SK-N-SH (cell line): ENCODE measurements around the gene TM9SF1. TPM values are rescaled to one million over a fixed set of nuclear protein-coding genes. Genes with fewer than 3 reads are reported as not detected.

Experiments used
- CTCF ChIA-PET: fragments of 300-600, 350-600 bp; formaldehyde crosslinking; extraction: SDS; loops from one replicate; lab custom pipeline; 2021; lab: Yijun Ruan, JAX
- POLR2A ChIA-PET: fragments of 350-600 bp; sonication (Branson Sonifier 250); formaldehyde crosslinking; extraction: SDS; loops from one replicate; lab custom pipeline; 2020; ENCODE audit warnings: antibody characterized with exemption, inconsistent platforms; lab: Yijun Ruan, JAX
- DNase-seq: peaks from one replicate; pipeline ENCODE4 v3.0.0; 2012
- H2AFZ ChIP-seq: fragments of 200-600 bp; sonication (generic); 2 replicates; pipeline ENCODE4 v1.8.1; 2016; ENCODE audit warnings: antibody characterized with exemption, mild to moderate bottlenecking, low read depth
- H3F3A ChIP-seq: fragments of 200-600 bp; sonication (generic); replicated peaks from 2 replicates; pipeline ENCODE3; 2016; ENCODE audit warnings: antibody characterized with exemption, mild to moderate bottlenecking; ENCODE audit not compliant: insufficient read depth
- H3K27ac ChIP-seq, 2 experiments: fragments of 200-500 bp in 1 of 2; fragments of 200-600 bp in 1 of 2; sonication (Bioruptor generic) in 1 of 2; sonication (generic), shearing (Covaris generic) in 1 of 2; 2 replicates each; pipeline versions ENCODE4 v1.5.1 to v1.6.1; 2014 to 2016; ENCODE audit warnings: low read depth in 2 of 2, inconsistent platforms in 1 of 2, low read length in 1 of 2, mild to moderate bottlenecking in 1 of 2, mixed read lengths in 1 of 2
- H3K27me3 ChIP-seq: fragments of 200-600 bp; sonication (generic), shearing (Covaris generic); 2 replicates; pipeline ENCODE4 v1.6.1; 2016; ENCODE audit warnings: mixed run types; ENCODE audit not compliant: insufficient read depth
- H3K36me3 ChIP-seq, 2 experiments: fragments of 200-500 bp in 1 of 2; fragments of 200-600 bp in 1 of 2; sonication (Bioruptor generic) in 1 of 2; sonication (generic) in 1 of 2; replicated peaks in 1 of 2; 2 replicates each; pipeline versions ENCODE3 to v1.5.1; 2014 to 2016; ENCODE audit warnings: low read length in 1 of 2, mild to moderate bottlenecking in 1 of 2; ENCODE audit not compliant: insufficient read depth in 2 of 2, control insufficient read depth in 1 of 2
- H3K4me1 ChIP-seq, 2 experiments: fragments of 200-500 bp in 1 of 2; fragments of 200-600 bp in 1 of 2; sonication (Bioruptor generic) in 1 of 2; sonication (generic), shearing (Covaris generic) in 1 of 2; 2 replicates each; pipeline versions ENCODE4 v1.5.1 to v1.6.1; 2014 to 2016; ENCODE audit warnings: low read depth in 1 of 2, low read length in 1 of 2, mixed run types in 1 of 2; ENCODE audit not compliant: insufficient read depth in 2 of 2, control insufficient read depth in 1 of 2
- H3K4me2 ChIP-seq: fragments of 200-600 bp; sonication (generic), shearing (Covaris generic); 2 replicates; pipeline ENCODE4 v1.6.1; 2017; ENCODE audit warnings: mixed run types
- H3K4me3 ChIP-seq, 2 experiments: fragments of 200-500 bp in 1 of 2; fragments of 200-600 bp in 1 of 2; sonication (Bioruptor generic) in 1 of 2; sonication (generic), shearing (Covaris generic) in 1 of 2; 2 replicates each; pipeline versions ENCODE4 v1.5.1 to v1.8.1; 2014 to 2016; ENCODE audit warnings: low read depth in 2 of 2, inconsistent platforms in 1 of 2, low read length in 1 of 2, mild to moderate bottlenecking in 1 of 2, mixed read lengths in 1 of 2, moderate library complexity in 1 of 2
- H3K79me2 ChIP-seq: fragments of 200-600 bp; sonication (generic); 2 replicates; pipeline ENCODE4 v1.8.1; 2017; ENCODE audit warnings: mild to moderate bottlenecking; ENCODE audit not compliant: insufficient read depth
- H3K9ac ChIP-seq: fragments of 200-600 bp; sonication (generic); 2 replicates; pipeline ENCODE4 v1.6.1; 2017; ENCODE audit warnings: mixed run types
- H3K9me2 ChIP-seq: fragments of 200-600 bp; sonication (generic); 2 replicates; pipeline ENCODE4 v1.6.1; 2017; ENCODE audit warnings: mixed run types
- H3K9me3 ChIP-seq: fragments of 200-600 bp; sonication (generic); 2 replicates; pipeline ENCODE4 v1.6.1; 2017; ENCODE audit warnings: mixed run types, mild to moderate bottlenecking, moderate library complexity
- H4K20me1 ChIP-seq: fragments of 200-600 bp; sonication (generic); 2 replicates; pipeline ENCODE4 v1.6.1; 2017; ENCODE audit warnings: mild to moderate bottlenecking, mixed run types; ENCODE audit not compliant: insufficient read depth
- CHD2 ChIP-seq: fragments of 150-350 bp; IDR thresholded peaks from 2 replicates; pipeline ENCODE4 v1.6.1; 2018; ENCODE audit warnings: low read length; ENCODE audit not compliant: partially characterized antibody
- EP300 ChIP-seq, 2 experiments: IDR thresholded peaks; 2 replicates each; pipeline versions ENCODE4 v1.4.0 to v1.6.1; 2012; ENCODE audit warnings: borderline replicate concordance in 1 of 2, low read depth in 1 of 2, low read length in 1 of 2
- EZH2phosphoT487 ChIP-seq: fragments of 200-600 bp; sonication (generic); IDR thresholded peaks from 2 replicates; pipeline ENCODE4 v1.6.1; 2017; ENCODE audit warnings: low read depth, mixed run types, mild to moderate bottlenecking, antibody characterized with exemption, moderate library complexity, borderline replicate concordance
- FOXM1 ChIP-seq: IDR thresholded peaks from 2 replicates; pipeline ENCODE4 v1.4.0; 2012; ENCODE audit warnings: low read depth, mild to moderate bottlenecking
- GABPA ChIP-seq: IDR thresholded peaks from 2 replicates; pipeline ENCODE4 v1.4.0; 2012; ENCODE audit warnings: low read depth, mild to moderate bottlenecking
- MEF2A ChIP-seq: IDR thresholded peaks from 2 replicates; pipeline ENCODE4 v1.4.0; 2012; ENCODE audit warnings: low read depth, borderline replicate concordance
- RCOR1 ChIP-seq: fragments of 150-350 bp; IDR thresholded peaks from 2 replicates; pipeline ENCODE4 v1.6.1; 2017; ENCODE audit warnings: antibody characterized with exemption, low read length
- RFX5 ChIP-seq: IDR thresholded peaks from 2 replicates; pipeline ENCODE4 v1.6.1; 2012; ENCODE audit warnings: mild to moderate bottlenecking, improper control_type of control experiment, low read length
- RXRA ChIP-seq: IDR thresholded peaks from 2 replicates; pipeline ENCODE4 v1.4.0; 2012; ENCODE audit warnings: low read depth, mild to moderate bottlenecking, borderline replicate concordance
- SMC3 ChIP-seq: IDR thresholded peaks from 2 replicates; pipeline ENCODE4 v1.6.1; 2012; ENCODE audit warnings: low read depth, low read length, improper control_type of control experiment
- TAF1 ChIP-seq: IDR thresholded peaks from 2 replicates; pipeline ENCODE4 v1.6.1; 2012; ENCODE audit warnings: low read depth, mild to moderate bottlenecking, low read length, moderate library complexity, borderline replicate concordance
- TCF12 ChIP-seq: IDR thresholded peaks from 2 replicates; pipeline ENCODE4 v1.4.0; 2012
- TEAD4 ChIP-seq: IDR thresholded peaks from 2 replicates; pipeline ENCODE4 v1.4.0; 2012; ENCODE audit warnings: mild to moderate bottlenecking, borderline replicate concordance; ENCODE audit not compliant: insufficient read depth
- USF1 ChIP-seq: IDR thresholded peaks from 2 replicates; pipeline ENCODE4 v1.4.0; 2012; ENCODE audit warnings: low read depth, borderline replicate concordance
- USF2 ChIP-seq: fragments of 150-350 bp; IDR thresholded peaks from 2 replicates; pipeline ENCODE4 v1.6.1; 2017; ENCODE audit warnings: antibody characterized with exemption, low read length, low read depth, borderline replicate concordance
- WGBS: methylation state at CpG from one replicate; pipeline ENCODE4 v1.1.6; 2017; ENCODE audit warnings: low lambda C conversion rate; 5-methylcytosine and 5-hydroxymethylcytosine counted together
- polyA plus RNA-seq, 3 experiments: library from polyadenylated mRNA; depleted of rRNA; stranded (reverse); fragments of >200 nt; gene quantifications; 2 replicates each; pipeline ENCODE4 v1.2.3, GENCODE V29; 2012
- TF ChIP-seq, protein P1 (sequence below): IDR thresholded peaks from 2 replicates; pipeline ENCODE4 v1.4.0; 2012; ENCODE audit warnings: low read depth
- TF ChIP-seq, protein P2 (sequence below): fragments of 200-600 bp; sonication (generic); IDR thresholded peaks from 2 replicates; pipeline ENCODE4 v1.6.1; 2017; ENCODE audit warnings: antibody characterized with exemption, mild to moderate bottlenecking, moderate library complexity

Gene TM9SF1
- polyA plus RNA-seq, 1 of the 3 experiments (the other 2 are of a cell fraction) = 48.7 TPM

GRCh38 chr14:24164518-24164991 is 30.7 kb downstream of the TM9SF1 start:
- H3K27me3 ChIP-seq = no peaks in the 10 kb centered on the region
- peaks cover 16 to 48% of the 10 kb centered on the region in 2 experiments for H3K36me3 ChIP-seq
- ChIA-PET CTCF (interaction anchor here (0.9 kb wide), 1 partner anchor 14 kb away, joined by 3 read pairs; no protein-coding TSS in a partner anchor), POLR2A (interaction anchor here (0.9 kb wide), 1 partner anchor 16 kb away, joined by 4 read pairs; no protein-coding TSS in a partner anchor)
- no peak overlapping the region for H3K4me2 ChIP-seq
- no peak overlapping the region for H3K9ac ChIP-seq
- H4K20me1 ChIP-seq = peaks cover 4% of the 10 kb centered on the region; the same call in 1 of the 2 replicates
- no peaks in the 10 kb centered on the region for H3K9me3 ChIP-seq
- H3K79me2 ChIP-seq = peaks cover 23% of the 10 kb centered on the region
- 92% methylated on average over 9 of the region's 14 CpGs for WGBS
- TF ChIP-seq, protein P1, sequence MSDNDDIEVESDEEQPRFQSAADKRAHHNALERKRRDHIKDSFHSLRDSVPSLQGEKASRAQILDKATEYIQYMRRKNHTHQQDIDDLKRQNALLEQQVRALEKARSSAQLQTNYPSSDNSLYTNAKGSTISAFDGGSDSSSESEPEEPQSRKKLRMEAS = no peak
- TF ChIP-seq USF2 (no peak), RFX5 (no peak), RCOR1 (no peak), EP300 (IDR thresholded peaks at IDR 0.05; ENCODE audit: borderline replicate concordance in 1 of 2, low read depth in 1 of 2, low read length in 1 of 2) (no peak), SMC3 (no peak), RXRA (no peak), MEF2A (no peak), GABPA (no peak), TEAD4 (no peak), USF1 (no peak), TCF12 (no peak), TAF1 (no peak), FOXM1 (no peak)
- no peak overlapping the region for H3K27ac ChIP-seq
- no peaks in the 10 kb centered on the region for H3K9me2 ChIP-seq
- peaks cover 15% of the 10 kb centered on the region for H3F3A ChIP-seq
- H2AFZ ChIP-seq = no peak overlapping the region
- peaks cover 4 to 22% of the 10 kb centered on the region in 2 experiments; a peak in 1 of 4 replicates for H3K4me1 ChIP-seq
- H3K4me3 ChIP-seq = no peak overlapping the region
- no peak for DNase-seq

- Histone ChIP-seq H3K9ac (peak overlapping the region; percentile 79), H3K4me1 (peaks cover 4 to 22% of the 10 kb centered on the region in 2 experiments; a peak in 1 of 4 replicates), H3K4me3 (peak overlapping the region; percentile 75 to 77), H3K27ac (peak overlapping the region in 1 of 2 experiments; percentile 96; a peak in 2 of 4 replicates), H3K4me2 (peak overlapping the region; percentile 97), H3K27me3 (no peaks in the 10 kb centered on the region), H2AFZ (no peak overlapping the region), H3K79me2 (peaks cover 23% of the 10 kb centered on the region), H3F3A (peaks cover 17% of the 10 kb centered on the region), H3K36me3 (peaks cover 26 to 59% of the 10 kb centered on the region in 2 experiments), H3K9me2 (no peaks in the 10 kb centered on the region), H3K9me3 (no peaks in the 10 kb centered on the region), H4K20me1 (peaks cover 4% of the 10 kb centered on the region; the same call in 1 of the 2 replicates)
- POLR2A ChIA-PET = interaction anchor here (0.9 to 5.2 kb wide), 9 partner anchors 9 to 110 kb away, joined by 3 to 50 read pairs (median 5); partner anchors contain the start of genes CARMIL3, DCAF11, NRL and PSME1
- 83% methylated on average over 8 of the region's 8 CpGs for WGBS
- DNase-seq = no peak
- CTCF ChIA-PET = interaction anchor here (1.2 to 3.5 kb wide), 15 partner anchors 8 to 858 kb away, joined by 3 to 38 read pairs (median 16); partner anchors contain the start of genes DCAF11, NRL, PSME1 and PSME2
- no peak for TF ChIP-seq USF1
- no peak for TF ChIP-seq CHD2
- TF ChIP-seq EZH2phosphoT487 = no peak
- TF ChIP-seq, protein P1 = no peak
- TF ChIP-seq, protein P2, sequence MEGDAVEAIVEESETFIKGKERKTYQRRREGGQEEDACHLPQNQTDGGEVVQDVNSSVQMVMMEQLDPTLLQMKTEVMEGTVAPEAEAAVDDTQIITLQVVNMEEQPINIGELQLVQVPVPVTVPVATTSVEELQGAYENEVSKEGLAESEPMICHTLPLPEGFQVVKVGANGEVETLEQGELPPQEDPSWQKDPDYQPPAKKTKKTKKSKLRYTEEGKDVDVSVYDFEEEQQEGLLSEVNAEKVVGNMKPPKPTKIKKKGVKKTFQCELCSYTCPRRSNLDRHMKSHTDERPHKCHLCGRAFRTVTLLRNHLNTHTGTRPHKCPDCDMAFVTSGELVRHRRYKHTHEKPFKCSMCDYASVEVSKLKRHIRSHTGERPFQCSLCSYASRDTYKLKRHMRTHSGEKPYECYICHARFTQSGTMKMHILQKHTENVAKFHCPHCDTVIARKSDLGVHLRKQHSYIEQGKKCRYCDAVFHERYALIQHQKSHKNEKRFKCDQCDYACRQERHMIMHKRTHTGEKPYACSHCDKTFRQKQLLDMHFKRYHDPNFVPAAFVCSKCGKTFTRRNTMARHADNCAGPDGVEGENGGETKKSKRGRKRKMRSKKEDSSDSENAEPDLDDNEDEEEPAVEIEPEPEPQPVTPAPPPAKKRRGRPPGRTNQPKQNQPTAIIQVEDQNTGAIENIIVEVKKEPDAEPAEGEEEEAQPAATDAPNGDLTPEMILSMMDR = no peak
These were observed 33.1 kb downstream of the TM9SF1 start for GRCh38 chr14:24162093-24162492.
